Endothelial cell (in vitro differentiated cells): ENCODE data around the gene GPR146. TPM values are rescaled to one million over a fixed set of nuclear protein-coding genes. Genes with fewer than 3 reads are reported as not detected.

Experiments used
- DNase-seq: peaks from one replicate; pipeline ENCODE4 v3.0.0; 2021; ENCODE audit warnings: low spot score
- H3K27ac Mint-ChIP-seq: one replicate; pipeline ENCODE4 v1.8.0; 2021; ENCODE audit warnings: mixed read lengths, inconsistent platforms; ENCODE audit not compliant: unreplicated experiment
- H3K27me3 Mint-ChIP-seq: one replicate; pipeline ENCODE4 v1.8.0; 2021; ENCODE audit warnings: mild to moderate bottlenecking, moderate library complexity, mixed read lengths, inconsistent platforms; ENCODE audit not compliant: unreplicated experiment
- H3K36me3 Mint-ChIP-seq: one replicate; pipeline ENCODE4 v1.8.0; 2021; ENCODE audit warnings: mild to moderate bottlenecking, low read depth, mixed read lengths, inconsistent platforms; ENCODE audit not compliant: unreplicated experiment
- H3K4me1 Mint-ChIP-seq: one replicate; pipeline ENCODE4 v1.8.0; 2021; ENCODE audit warnings: mild to moderate bottlenecking, mixed read lengths, inconsistent platforms; ENCODE audit not compliant: unreplicated experiment
- H3K4me3 Mint-ChIP-seq: one replicate; pipeline ENCODE4 v1.8.0; 2021; ENCODE audit warnings: mild to moderate bottlenecking, mixed read lengths, inconsistent platforms; ENCODE audit not compliant: unreplicated experiment
- H3K9me3 Mint-ChIP-seq: one replicate; pipeline ENCODE4 v1.8.0; 2021; ENCODE audit warnings: mixed read lengths, inconsistent platforms; ENCODE audit not compliant: unreplicated experiment
- long read RNA-seq: library from polyadenylated mRNA; unstranded; transcript quantifications from one replicate; pipeline ENCODE4 v2.0.0, GENCODE V29; 2020; ENCODE audit not compliant: unreplicated experiment
- total RNA-seq: library from RNA; stranded (reverse); fragmentation: NEBNext Ultra II Directional; extraction: Animal tissue kit (Norgen Biotek cat#: 25700); gene quantifications from one replicate; pipeline ENCODE4 v1.2.1, GENCODE V29; 2021; ENCODE audit not compliant: unreplicated experiment
- TF ChIP-seq, protein P1 (sequence below): fragments of 200-600 bp; sonication (generic); IDR thresholded peaks from one replicate; pipeline ENCODE4 v1.5.0; 2021; ENCODE audit warnings: antibody characterized with exemption; ENCODE audit not compliant: unreplicated experiment

GPR146 gene, protein sequence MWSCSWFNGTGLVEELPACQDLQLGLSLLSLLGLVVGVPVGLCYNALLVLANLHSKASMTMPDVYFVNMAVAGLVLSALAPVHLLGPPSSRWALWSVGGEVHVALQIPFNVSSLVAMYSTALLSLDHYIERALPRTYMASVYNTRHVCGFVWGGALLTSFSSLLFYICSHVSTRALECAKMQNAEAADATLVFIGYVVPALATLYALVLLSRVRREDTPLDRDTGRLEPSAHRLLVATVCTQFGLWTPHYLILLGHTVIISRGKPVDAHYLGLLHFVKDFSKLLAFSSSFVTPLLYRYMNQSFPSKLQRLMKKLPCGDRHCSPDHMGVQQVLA
- total RNA-seq, result 8.1 TPM
- long read RNA-seq, transcript GPR146-203 (2 exons, 1,053 nt), result major isoform, 5 of 9 reads
- long read RNA-seq, partial matches to known transcripts, result 0 of 9 reads
- long read RNA-seq, other reads (novel, unspliced or antisense), result 1 of 9 reads

GRCh38 chr7:1044189-1045068 is at the start of gene GPR146:
Gene GPR146 (plus strand): TSS chr7:1044546. CDS start chr7:1057516, 12,970 bp downstream.
- no peaks in the 10 kb centered on the region for H3K9me3 Mint-ChIP-seq
- peak within 1 kb of the TSS; percentile 79 for H3K27ac Mint-ChIP-seq
- TF ChIP-seq, protein P1, sequence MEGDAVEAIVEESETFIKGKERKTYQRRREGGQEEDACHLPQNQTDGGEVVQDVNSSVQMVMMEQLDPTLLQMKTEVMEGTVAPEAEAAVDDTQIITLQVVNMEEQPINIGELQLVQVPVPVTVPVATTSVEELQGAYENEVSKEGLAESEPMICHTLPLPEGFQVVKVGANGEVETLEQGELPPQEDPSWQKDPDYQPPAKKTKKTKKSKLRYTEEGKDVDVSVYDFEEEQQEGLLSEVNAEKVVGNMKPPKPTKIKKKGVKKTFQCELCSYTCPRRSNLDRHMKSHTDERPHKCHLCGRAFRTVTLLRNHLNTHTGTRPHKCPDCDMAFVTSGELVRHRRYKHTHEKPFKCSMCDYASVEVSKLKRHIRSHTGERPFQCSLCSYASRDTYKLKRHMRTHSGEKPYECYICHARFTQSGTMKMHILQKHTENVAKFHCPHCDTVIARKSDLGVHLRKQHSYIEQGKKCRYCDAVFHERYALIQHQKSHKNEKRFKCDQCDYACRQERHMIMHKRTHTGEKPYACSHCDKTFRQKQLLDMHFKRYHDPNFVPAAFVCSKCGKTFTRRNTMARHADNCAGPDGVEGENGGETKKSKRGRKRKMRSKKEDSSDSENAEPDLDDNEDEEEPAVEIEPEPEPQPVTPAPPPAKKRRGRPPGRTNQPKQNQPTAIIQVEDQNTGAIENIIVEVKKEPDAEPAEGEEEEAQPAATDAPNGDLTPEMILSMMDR, result peak; percentile 53
- DNase-seq, result peak; percentile 99
- peaks cover 14% of the 10 kb centered on the region for H3K27me3 Mint-ChIP-seq
- H3K4me3 Mint-ChIP-seq, result peak within 1 kb of the TSS; percentile 86
- H3K4me1 Mint-ChIP-seq, result peaks cover 58% of the 10 kb centered on the region
- peaks cover 6% of the 10 kb centered on the region for H3K36me3 Mint-ChIP-seq

DNA sequence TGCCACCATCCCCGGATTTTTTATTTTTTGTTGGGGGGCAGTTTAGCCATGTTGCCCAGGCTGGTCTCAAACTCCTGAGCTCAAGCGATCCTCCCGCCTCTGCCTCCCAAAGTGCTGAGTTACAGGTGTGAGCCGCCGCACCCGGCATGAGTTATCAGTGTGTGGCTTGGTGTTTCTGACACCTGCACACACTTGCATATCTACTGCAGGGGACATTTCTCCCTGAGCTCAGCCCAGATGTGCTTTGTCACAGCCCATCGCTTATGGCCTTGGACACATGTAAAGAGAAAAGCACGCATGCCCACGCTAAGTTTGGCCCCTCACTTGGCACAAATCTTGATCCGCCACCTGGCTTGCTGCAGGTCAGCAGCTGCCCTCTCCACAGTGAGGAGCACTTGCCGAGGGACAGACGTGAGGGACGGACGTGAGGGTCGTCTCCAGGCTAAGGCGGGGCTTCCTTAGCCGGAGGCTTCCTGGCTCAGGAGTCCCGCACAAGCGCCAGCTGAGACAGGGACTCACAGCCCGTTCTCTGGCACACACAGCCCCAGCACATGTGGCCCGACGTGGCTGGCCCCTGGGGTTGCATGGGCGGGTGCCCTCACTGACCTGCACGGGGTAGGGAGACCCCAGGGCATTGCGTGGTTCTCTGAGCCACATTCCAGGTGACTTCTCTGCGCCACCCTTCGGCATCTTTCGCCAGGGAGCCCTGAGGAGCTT is 49.6 kb upstream of the GPR146 start:
- Mint-ChIP-seq H3K9me3 (no peaks in the 10 kb centered on the region), H3K4me3 (no peak overlapping the region), H3K27ac (peak overlapping the region; percentile 42), H3K4me1 (peaks cover under 1% of the 10 kb centered on the region), H3K36me3 (peaks cover 5% of the 10 kb centered on the region), H3K27me3 (peaks cover 5% of the 10 kb centered on the region)
- TF ChIP-seq, protein P1, result no peak
- DNase-seq, result no peak

- Mint-ChIP-seq H3K4me1 (no peaks in the 10 kb centered on the region), H3K4me3 (no peak overlapping the region), H3K9me3 (no peaks in the 10 kb centered on the region), H3K27me3 (peaks cover 5% of the 10 kb centered on the region), H3K36me3 (peaks cover 5% of the 10 kb centered on the region), H3K27ac (no peak overlapping the region)
- no peak for DNase-seq
- TF ChIP-seq, protein P1, result no peak
Measured at GRCh38 chr7:995571-995970, 48.8 kb upstream of the GPR146 start.

DNA sequence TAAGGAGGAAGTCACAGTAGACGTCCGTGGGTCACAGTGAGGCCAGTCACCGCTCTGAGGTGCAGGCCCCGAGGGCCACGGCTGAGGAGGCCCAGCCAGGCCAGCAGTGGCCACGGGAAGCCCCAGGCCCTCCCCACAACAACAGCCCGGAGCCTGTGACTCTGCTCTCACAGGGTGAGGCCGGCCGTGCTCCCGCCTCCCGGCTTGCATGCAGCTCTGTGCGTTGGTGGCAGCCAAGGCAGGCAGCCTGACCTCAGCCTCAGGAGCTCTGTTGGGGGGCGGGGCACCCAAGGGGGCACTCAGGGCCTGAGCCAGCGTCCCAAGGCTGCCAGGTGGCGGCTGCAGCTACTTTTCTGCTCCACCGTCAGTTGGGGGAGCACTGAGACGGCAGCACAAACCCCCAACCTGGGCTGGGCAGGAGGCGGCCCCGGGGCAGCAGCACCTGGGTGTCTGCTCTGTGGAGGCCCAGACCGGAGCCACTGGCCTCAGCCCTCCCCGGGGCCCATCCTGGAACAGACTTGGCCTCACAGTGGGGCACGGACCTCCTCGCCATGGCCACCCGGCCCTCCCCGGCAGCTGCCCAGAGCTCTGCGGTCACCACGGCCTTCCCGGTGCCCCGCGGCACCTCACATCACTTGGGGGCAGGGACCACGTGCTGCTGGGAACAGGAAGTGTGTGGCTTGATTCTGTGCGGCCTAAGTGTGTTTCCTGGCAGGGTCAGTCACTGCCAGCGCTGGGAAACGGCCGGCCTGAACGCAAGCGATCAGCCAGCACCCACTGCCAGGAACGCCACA is 48.1 kb upstream of the GPR146 start:
- Mint-ChIP-seq H3K36me3 (peaks cover 5% of the 10 kb centered on the region), H3K27ac (no peak overlapping the region), H3K4me3 (no peak overlapping the region), H3K9me3 (no peaks in the 10 kb centered on the region), H3K27me3 (peaks cover 5% of the 10 kb centered on the region), H3K4me1 (no peaks in the 10 kb centered on the region)
- TF ChIP-seq, protein P1, result no peak
- no peak for DNase-seq
